Transverse colon (tissue), 3 donors: ENCODE data around the gene DYNC1H1.

ENCODE experiments used
- CTCF ChIP-seq, 5 experiments: fragments of 200-600 bp in 3 of 5; fragments of 450-650 bp in 2 of 5; sonication (generic) in 3 of 5; IDR thresholded peaks; 1 replicate in 2 of 5; 2 replicates in 3 of 5; pipeline ENCODE4 v1.5.1; 2016 to 2017; ENCODE audit warnings: antibody characterized with exemption in 5 of 5, inconsistent platforms in 3 of 5, mild to moderate bottlenecking in 2 of 5, moderate library complexity in 1 of 5
- POLR2A ChIP-seq: fragments of 450-650 bp; IDR thresholded peaks from one replicate; pipeline ENCODE4 v1.6.1; 2016; ENCODE audit warnings: antibody characterized with exemption, mild to moderate bottlenecking, moderate library complexity

- TF ChIP-seq CTCF (IDR thresholded peaks at IDR 0.05) (no peak), POLR2A (no peak)
These were observed 19.2 kb upstream of the DYNC1H1 start for GRCh38 chr14:101945171-101945570.
